ENCODE data around the gene AQP10.
"Not testable (repeated sequence)": the region's sequence is repeated elsewhere in the genome, so short reads cannot be mapped to it uniquely, and the experiment has no call there.

The AQP10 gene

DNA sequence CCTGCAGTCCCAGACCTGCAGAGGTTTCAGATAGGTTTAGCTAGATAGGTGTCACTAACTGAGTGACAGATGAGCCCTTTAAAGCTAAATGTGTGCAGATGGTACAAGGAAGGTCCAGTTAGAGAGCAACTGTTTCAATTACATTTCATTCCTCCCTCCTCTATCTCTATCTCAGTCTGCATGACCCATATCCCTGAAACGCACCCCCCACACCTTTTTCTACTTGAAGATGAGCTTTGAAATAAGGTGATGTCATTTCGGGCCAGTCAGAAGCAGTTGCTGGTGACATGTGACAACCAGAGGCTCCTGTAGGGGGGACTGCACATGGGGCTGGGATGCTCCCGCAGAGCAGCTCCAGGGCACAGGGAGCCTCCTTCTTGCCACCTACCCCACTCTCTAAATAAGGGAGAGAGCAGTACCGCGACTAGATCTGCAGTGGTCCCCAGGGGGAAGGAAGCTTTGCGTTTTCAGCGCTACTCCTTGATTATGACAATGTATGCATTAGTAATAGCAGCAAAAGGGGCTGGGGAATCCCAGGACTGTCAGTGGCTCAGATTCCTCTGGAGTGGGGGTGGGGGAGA is 8.7 kb downstream of the AQP10 start:
- Histone ChIP-seq H3K9me3 (ENCODE audit: control insufficient read depth in 2 of 2, low read length in 2 of 2) (no peaks in the 10 kb centered on the region), H3K27me3 (ENCODE audit: control insufficient read depth in 2 of 2, insufficient read depth in 2 of 2, low read length in 2 of 2) (peaks cover 4 to 19% of the 10 kb centered on the region in 2 donors), H3K36me3 (ENCODE audit: control insufficient read depth in 2 of 2, insufficient read depth in 2 of 2, low read length in 2 of 2) (peaks cover 6 to 15% of the 10 kb centered on the region in 2 donors), H3K4me3 (ENCODE audit: low read length in 2 of 2) (peak overlapping the region in 1 of 2 donors; percentile 56), H3K9ac (ENCODE audit: low read depth in 1 of 2, low read length in 2 of 2) (no peak overlapping the region), H3K4me1 (ENCODE audit: control insufficient read depth in 2 of 2, insufficient read depth in 2 of 2, low read length in 2 of 2) (peaks cover 14 to 29% of the 10 kb centered on the region in 2 donors), H3K27ac (ENCODE audit: low read depth in 2 of 2, low read length in 2 of 2) (no peak overlapping the region)

DNA sequence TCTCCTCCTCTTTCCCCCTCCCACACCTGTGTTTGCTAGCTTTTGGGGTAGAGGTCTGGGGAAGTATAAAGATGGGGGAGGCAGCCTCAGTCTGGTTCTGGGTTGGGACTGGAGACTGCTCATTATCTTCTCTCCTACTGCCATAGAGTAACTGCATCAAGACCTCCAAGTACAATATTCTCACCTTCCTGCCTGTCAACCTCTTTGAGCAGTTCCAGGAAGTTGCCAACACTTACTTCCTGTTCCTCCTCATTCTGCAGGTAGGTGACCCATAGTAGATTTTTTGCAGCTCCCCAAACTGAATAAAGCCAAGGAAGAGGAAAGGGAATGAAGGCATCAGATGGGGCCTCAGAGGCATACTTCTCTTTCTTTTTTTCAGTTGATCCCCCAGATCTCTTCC is 9.8 kb downstream of the AQP10 start:
- H3K36me3 ChIP-seq (ENCODE audit: control insufficient read depth in 2 of 2, insufficient read depth in 2 of 2, low read length in 2 of 2), result peaks cover 6 to 15% of the 10 kb centered on the region in 2 donors
- peaks cover 14 to 31% of the 10 kb centered on the region in 2 donors for H3K4me1 ChIP-seq (ENCODE audit: control insufficient read depth in 2 of 2, insufficient read depth in 2 of 2, low read length in 2 of 2)
- H3K4me3 ChIP-seq (ENCODE audit: low read length in 2 of 2), result no peak overlapping the region
- H3K27me3 ChIP-seq (ENCODE audit: control insufficient read depth in 2 of 2, insufficient read depth in 2 of 2, low read length in 2 of 2), result peaks cover 4 to 18% of the 10 kb centered on the region in 2 donors
- H3K9me3 ChIP-seq (ENCODE audit: control insufficient read depth in 2 of 2, low read length in 2 of 2), result no peaks in the 10 kb centered on the region
- no peak overlapping the region for H3K27ac ChIP-seq (ENCODE audit: low read depth in 2 of 2, low read length in 2 of 2)
- no peak overlapping the region for H3K9ac ChIP-seq (ENCODE audit: low read depth in 1 of 2, low read length in 2 of 2)

DNA sequence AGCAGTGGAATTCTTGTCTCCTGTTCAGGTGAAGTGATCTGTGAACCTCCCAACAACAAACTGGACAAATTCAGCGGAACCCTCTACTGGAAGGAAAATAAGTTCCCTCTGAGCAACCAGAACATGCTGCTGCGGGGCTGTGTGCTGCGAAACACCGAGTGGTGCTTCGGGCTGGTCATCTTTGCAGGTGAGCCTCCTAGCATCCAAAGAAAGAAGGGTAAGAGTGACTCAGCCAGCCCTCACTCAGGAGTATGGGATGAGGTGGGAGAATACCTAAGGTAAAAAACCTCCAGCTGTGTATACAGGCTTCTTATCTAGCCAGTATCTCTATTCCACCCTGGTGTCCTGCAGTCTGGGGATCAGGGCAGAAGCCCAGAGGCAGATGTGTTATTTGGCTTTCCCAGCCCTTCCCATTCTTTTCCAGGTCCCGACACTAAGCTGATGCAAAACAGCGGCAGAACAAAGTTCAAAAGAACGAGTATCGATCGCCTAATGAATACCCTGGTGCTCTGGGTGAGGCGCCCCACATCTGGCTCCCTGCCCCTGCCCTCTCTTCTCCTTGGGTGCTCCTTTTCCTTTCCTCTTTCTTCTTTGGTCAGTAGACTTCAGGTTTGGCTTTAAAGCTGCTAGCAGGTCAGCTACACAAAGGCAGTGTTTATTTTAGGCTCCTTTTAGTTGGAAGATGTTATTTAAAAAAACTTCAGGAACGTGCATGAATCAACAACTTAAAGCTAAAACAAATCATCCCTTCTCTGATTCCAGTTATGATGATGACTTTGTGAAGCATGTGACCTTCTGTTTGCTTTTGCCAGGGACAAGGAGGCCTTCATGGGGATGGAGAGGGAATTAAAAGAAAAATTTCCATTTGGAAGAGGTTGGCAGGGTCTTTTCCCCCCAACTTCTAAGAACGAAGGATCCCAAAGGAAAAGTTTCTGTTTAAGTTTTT is 13.5 kb downstream of the AQP10 start:
- Histone ChIP-seq H3K27ac (ENCODE audit: low read depth in 2 of 2, low read length in 2 of 2) (no peak overlapping the region), H3K36me3 (ENCODE audit: control insufficient read depth in 2 of 2, insufficient read depth in 2 of 2, low read length in 2 of 2) (peaks cover 6 to 18% of the 10 kb centered on the region in 2 donors)

DNA sequence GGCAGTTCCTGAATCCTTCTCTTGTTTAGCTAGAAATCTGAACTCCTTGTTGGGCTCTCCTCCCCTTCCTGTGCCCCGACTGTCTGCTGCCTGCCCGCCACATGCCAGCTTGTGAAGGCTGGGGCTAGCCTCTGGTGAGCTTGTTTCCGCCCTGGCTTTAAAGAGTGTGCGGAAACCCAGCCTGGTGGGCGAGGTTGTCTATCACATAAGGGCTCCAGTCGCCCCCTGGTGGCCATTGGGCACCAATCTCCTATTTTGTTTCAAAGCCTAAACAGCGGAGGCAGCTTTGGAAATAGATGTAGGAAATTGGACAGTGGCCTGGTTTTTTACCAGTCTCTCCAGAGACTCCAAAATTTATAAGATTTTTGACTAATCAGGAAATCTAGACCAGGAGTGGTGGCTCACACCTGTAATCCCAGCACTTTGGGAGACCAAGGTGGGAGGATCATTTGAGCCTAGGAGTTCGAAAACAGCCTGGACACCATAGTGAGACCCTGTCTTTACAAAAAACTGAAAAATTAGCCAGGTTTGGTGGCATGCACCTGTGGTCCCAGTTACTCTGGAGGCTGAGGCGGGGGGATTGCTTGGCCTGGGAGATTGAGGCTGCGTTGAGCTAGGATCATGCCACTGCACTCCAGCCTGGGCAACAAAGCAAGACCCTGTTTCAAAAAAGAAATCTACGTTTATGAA is 14.3 kb downstream of the AQP10 start:
- Histone ChIP-seq H3K4me1 (ENCODE audit: control insufficient read depth in 2 of 2, insufficient read depth in 2 of 2, low read length in 2 of 2) (peaks cover 2 to 3% of the 10 kb centered on the region in 2 donors), H3K4me3 (ENCODE audit: low read length in 2 of 2) (no peak overlapping the region), H3K9ac (ENCODE audit: low read depth in 1 of 2, low read length in 2 of 2) (peak overlapping the region in 1 of 2 donors; percentile 14), H3K9me3 (ENCODE audit: control insufficient read depth in 2 of 2, low read length in 2 of 2) (no peaks in the 10 kb centered on the region), H3K36me3 (ENCODE audit: control insufficient read depth in 2 of 2, insufficient read depth in 2 of 2, low read length in 2 of 2) (peaks cover 7 to 18% of the 10 kb centered on the region in 2 donors), H3K27me3 (ENCODE audit: control insufficient read depth in 2 of 2, insufficient read depth in 2 of 2, low read length in 2 of 2) (peaks cover 0 to 3% of the 10 kb centered on the region in 2 donors), H3K27ac (ENCODE audit: low read depth in 2 of 2, low read length in 2 of 2) (no peak overlapping the region)

More for the DNA sequence above, 13.5 kb downstream of the AQP10 start:
- H3K27me3 ChIP-seq (ENCODE audit: control insufficient read depth in 2 of 2, insufficient read depth in 2 of 2, low read length in 2 of 2), result peaks cover 0 to 8% of the 10 kb centered on the region in 2 donors
- peak overlapping the region in 1 of 2 donors; percentile 32 for H3K9ac ChIP-seq (ENCODE audit: low read depth in 1 of 2, low read length in 2 of 2)
- peaks cover 2 to 8% of the 10 kb centered on the region in 2 donors for H3K4me1 ChIP-seq (ENCODE audit: control insufficient read depth in 2 of 2, insufficient read depth in 2 of 2, low read length in 2 of 2)
- no peak overlapping the region for H3K4me3 ChIP-seq (ENCODE audit: low read length in 2 of 2)
- H3K9me3 ChIP-seq (ENCODE audit: control insufficient read depth in 2 of 2, low read length in 2 of 2), result no peaks in the 10 kb centered on the region

DNA sequence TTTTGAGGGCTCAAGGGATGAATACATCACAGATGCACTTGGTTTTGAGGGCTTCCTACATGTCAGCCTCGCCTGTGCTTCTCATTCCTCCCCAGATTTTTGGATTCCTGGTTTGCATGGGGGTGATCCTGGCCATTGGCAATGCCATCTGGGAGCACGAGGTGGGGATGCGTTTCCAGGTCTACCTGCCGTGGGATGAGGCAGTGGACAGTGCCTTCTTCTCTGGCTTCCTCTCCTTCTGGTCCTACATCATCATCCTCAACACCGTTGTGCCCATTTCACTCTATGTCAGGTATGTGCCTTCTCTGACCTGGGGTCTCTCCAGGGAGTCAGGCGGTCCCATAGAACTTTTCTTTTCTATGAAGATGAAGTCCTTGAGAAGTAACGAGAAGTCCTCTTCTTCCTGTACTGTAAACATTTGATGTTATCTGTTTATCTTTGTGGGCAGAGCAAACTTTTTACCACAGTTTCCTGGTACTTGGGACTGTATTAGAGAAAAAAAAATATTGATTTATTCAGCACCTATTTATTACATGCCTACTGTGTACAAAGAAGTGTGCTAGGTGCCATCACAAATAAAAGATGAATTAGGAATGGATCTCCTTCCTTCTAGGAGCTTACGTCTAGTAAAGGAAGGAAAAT is 16.5 kb downstream of the AQP10 start:
- Histone ChIP-seq H3K27ac (ENCODE audit: low read depth in 2 of 2, low read length in 2 of 2) (peak overlapping the region; percentile 19 to 30), H3K4me1 (ENCODE audit: control insufficient read depth in 2 of 2, insufficient read depth in 2 of 2, low read length in 2 of 2) (peaks cover 2 to 3% of the 10 kb centered on the region in 2 donors)

DNA sequence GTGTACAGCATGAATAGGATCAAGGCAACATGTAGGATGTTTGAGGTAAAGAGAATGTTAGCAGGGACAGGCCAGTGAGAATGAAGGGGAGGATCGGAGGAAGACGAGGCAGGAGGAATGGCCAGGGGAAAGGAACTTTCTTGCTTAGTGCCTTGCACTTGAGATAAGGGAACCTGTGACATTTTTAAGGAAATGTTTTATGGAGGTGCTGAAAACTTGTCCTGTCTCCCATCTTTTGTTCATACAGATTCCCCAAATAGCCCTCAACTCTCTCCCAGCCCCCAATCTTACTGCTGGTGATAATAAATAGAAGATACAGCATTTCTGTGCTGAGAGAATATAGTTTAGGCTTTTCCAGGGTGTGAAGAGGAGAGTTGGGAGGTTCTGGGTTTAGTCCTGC is 18.0 kb downstream of the AQP10 start:
- no peak overlapping the region for H3K27ac ChIP-seq (ENCODE audit: low read depth in 2 of 2, low read length in 2 of 2)
- no peaks in the 10 kb centered on the region for H3K9me3 ChIP-seq (ENCODE audit: control insufficient read depth in 2 of 2, low read length in 2 of 2)
- H3K27me3 ChIP-seq (ENCODE audit: control insufficient read depth in 2 of 2, insufficient read depth in 2 of 2, low read length in 2 of 2), result peaks cover 0 to 3% of the 10 kb centered on the region in 2 donors
- H3K4me3 ChIP-seq (ENCODE audit: low read length in 2 of 2), result no peak overlapping the region
- peaks cover 2 to 3% of the 10 kb centered on the region in 2 donors for H3K4me1 ChIP-seq (ENCODE audit: control insufficient read depth in 2 of 2, insufficient read depth in 2 of 2, low read length in 2 of 2)
- H3K9ac ChIP-seq (ENCODE audit: low read depth in 1 of 2, low read length in 2 of 2), result no peak overlapping the region
- H3K36me3 ChIP-seq (ENCODE audit: control insufficient read depth in 2 of 2, insufficient read depth in 2 of 2, low read length in 2 of 2), result peaks cover 6 to 21% of the 10 kb centered on the region in 2 donors

More for the DNA sequence above, 16.5 kb downstream of the AQP10 start:
- Histone ChIP-seq H3K27me3 (ENCODE audit: control insufficient read depth in 2 of 2, insufficient read depth in 2 of 2, low read length in 2 of 2) (peaks cover 0 to 3% of the 10 kb centered on the region in 2 donors), H3K36me3 (ENCODE audit: control insufficient read depth in 2 of 2, insufficient read depth in 2 of 2, low read length in 2 of 2) (peaks cover 5 to 13% of the 10 kb centered on the region in 2 donors), H3K4me3 (ENCODE audit: low read length in 2 of 2) (no peak overlapping the region), H3K9ac (ENCODE audit: low read depth in 1 of 2, low read length in 2 of 2) (no peak overlapping the region), H3K9me3 (ENCODE audit: control insufficient read depth in 2 of 2, low read length in 2 of 2) (no peaks in the 10 kb centered on the region)

DNA sequence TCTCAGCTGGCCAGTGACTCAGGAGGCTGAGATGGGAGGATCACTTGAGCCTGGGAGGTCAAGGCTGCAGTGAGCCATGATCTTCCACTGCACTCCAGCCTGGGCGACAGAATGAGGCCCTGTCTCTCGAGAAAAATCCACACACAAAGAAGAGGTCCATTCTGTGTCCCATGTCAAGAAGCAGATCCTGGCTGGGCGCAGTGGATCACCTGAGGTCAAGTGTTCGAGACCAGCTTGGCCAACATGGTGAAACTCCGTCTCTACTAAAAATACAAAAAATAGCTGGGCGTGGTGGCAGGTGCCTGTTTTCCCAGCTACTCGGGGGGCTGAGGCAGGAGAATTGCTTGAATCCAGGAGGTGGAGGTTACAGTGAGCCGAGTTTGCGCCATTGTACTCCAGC is 20.5 kb downstream of the AQP10 start:
- H3K9ac ChIP-seq (ENCODE audit: low read depth in 1 of 2, low read length in 2 of 2); H3K9me3 ChIP-seq (ENCODE audit: control insufficient read depth in 2 of 2, low read length in 2 of 2); H3K27ac ChIP-seq (ENCODE audit: low read depth in 2 of 2, low read length in 2 of 2); H3K27me3 ChIP-seq (ENCODE audit: control insufficient read depth in 2 of 2, insufficient read depth in 2 of 2, low read length in 2 of 2); H3K4me3 ChIP-seq (ENCODE audit: low read length in 2 of 2); H3K4me1 ChIP-seq (ENCODE audit: control insufficient read depth in 2 of 2, insufficient read depth in 2 of 2, low read length in 2 of 2): not testable (repeated sequence)
- H3K36me3 ChIP-seq (ENCODE audit: control insufficient read depth in 2 of 2, insufficient read depth in 2 of 2, low read length in 2 of 2), result peaks cover 9 to 39% of the 10 kb centered on the region in 2 donors

DNA sequence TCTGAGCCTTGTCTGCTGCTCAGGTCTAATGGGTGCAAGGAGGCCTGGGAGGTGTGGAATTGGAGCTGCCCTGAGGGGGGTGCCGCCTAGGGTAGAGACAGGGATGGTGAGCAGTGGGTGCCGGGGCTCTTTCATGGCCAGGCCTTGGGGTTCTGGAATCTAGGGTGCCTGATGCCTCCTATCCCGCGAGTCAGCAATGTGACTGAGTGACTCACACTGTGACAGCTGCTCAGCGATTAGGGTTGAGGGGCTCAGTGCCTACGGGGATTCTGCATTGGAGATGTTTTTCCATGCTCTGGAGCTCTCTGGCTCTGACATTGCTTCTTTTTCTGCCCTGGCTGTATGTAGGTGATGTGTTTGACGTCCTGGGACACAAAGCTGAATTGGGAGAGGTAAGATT is 21.2 kb downstream of the AQP10 start:
- H3K27ac ChIP-seq (ENCODE audit: low read depth in 2 of 2, low read length in 2 of 2), result peak overlapping the region in 1 of 2 donors; percentile 63
- H3K9ac ChIP-seq (ENCODE audit: low read depth in 1 of 2, low read length in 2 of 2), result peak overlapping the region in 1 of 2 donors; percentile 9
- H3K4me3 ChIP-seq (ENCODE audit: low read length in 2 of 2), result peak overlapping the region in 1 of 2 donors; percentile 13
- H3K36me3 ChIP-seq (ENCODE audit: control insufficient read depth in 2 of 2, insufficient read depth in 2 of 2, low read length in 2 of 2), result peaks cover 9 to 43% of the 10 kb centered on the region in 2 donors
- peaks cover 0 to 2% of the 10 kb centered on the region in 2 donors for H3K4me1 ChIP-seq (ENCODE audit: control insufficient read depth in 2 of 2, insufficient read depth in 2 of 2, low read length in 2 of 2)
- no peaks in the 10 kb centered on the region for H3K27me3 ChIP-seq (ENCODE audit: control insufficient read depth in 2 of 2, insufficient read depth in 2 of 2, low read length in 2 of 2)
- no peaks in the 10 kb centered on the region for H3K9me3 ChIP-seq (ENCODE audit: control insufficient read depth in 2 of 2, low read length in 2 of 2)

DNA sequence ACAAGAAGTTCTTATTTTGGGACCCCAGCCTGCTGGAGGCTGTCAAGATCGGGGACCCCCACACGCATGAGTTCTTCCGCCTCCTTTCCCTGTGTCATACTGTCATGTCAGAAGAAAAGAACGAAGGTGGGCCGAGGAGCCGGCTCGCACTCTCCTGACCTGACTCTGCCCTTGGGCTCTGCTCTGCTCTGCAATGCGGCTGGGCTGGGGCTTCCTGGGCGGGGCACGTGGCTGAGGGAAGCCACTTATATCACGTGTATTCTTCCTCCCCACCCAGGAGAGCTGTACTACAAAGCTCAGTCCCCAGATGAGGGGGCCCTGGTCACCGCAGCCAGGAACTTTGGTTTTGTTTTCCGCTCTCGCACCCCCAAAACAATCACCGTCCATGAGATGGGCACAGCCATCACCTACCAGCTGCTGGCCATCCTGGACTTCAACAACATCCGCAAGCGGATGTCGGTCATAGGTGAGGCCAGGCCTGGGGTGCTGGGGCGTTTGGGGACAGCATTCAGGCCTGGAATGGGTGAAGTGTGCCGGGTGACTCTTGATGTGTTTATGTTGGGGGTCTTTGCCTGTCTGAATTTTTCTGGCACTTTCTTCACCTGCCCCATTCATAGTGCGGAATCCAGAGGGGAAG is 22.1 kb downstream of the AQP10 start:
- peak overlapping the region; percentile 5 to 63 for H3K27ac ChIP-seq (ENCODE audit: low read depth in 2 of 2, low read length in 2 of 2)
- H3K27me3 ChIP-seq (ENCODE audit: control insufficient read depth in 2 of 2, insufficient read depth in 2 of 2, low read length in 2 of 2), result no peaks in the 10 kb centered on the region
- no peaks in the 10 kb centered on the region for H3K4me1 ChIP-seq (ENCODE audit: control insufficient read depth in 2 of 2, insufficient read depth in 2 of 2, low read length in 2 of 2)
- no peak overlapping the region for H3K9ac ChIP-seq (ENCODE audit: low read depth in 1 of 2, low read length in 2 of 2)
- peak overlapping the region in 1 of 2 donors; percentile 31 for H3K4me3 ChIP-seq (ENCODE audit: low read length in 2 of 2)
- peaks cover 9 to 41% of the 10 kb centered on the region in 2 donors for H3K36me3 ChIP-seq (ENCODE audit: control insufficient read depth in 2 of 2, insufficient read depth in 2 of 2, low read length in 2 of 2)
- H3K9me3 ChIP-seq (ENCODE audit: control insufficient read depth in 2 of 2, low read length in 2 of 2), result no peaks in the 10 kb centered on the region
